TTC549 (cell line): ENCODE measurements around the gene NTM.

Source experiments
- FAIRE-seq: peaks from 2 replicates; lab custom pipeline; 2012; peaks lifted over from hg19 to GRCh38; lab: Jason Lieb, UNC

Gene NTM

GRCh38 chr11:131645237-131645636 lies 274.8 kb downstream of the NTM start:
- no peak for FAIRE-seq

- no peak for FAIRE-seq
Observed at GRCh38 chr11:131649856-131650255, 279.4 kb downstream of the NTM start.

- FAIRE-seq: no peak
Observed at GRCh38 chr11:131652231-131652630, 281.8 kb downstream of the NTM start.

- no peak for FAIRE-seq
Observed at GRCh38 chr11:131653260-131653659, 282.8 kb downstream of the NTM start.

- no peak for FAIRE-seq
Observed at GRCh38 chr11:131654849-131655248, 284.4 kb downstream of the NTM start.

- no peak for FAIRE-seq
Observed at GRCh38 chr11:131656179-131656838, 285.9 kb downstream of the NTM start.

GRCh38 chr11:131656839-131657211 lies 286.4 kb downstream of the NTM start:
- no peak for FAIRE-seq

GRCh38 chr11:131658414-131658813 lies 288.0 kb downstream of the NTM start:
- no peak for FAIRE-seq

GRCh38 chr11:131658952-131659351 lies 288.5 kb downstream of the NTM start:
- no peak for FAIRE-seq

- FAIRE-seq: no peak
Observed at GRCh38 chr11:131659931-131660330, 289.5 kb downstream of the NTM start.

- no peak for FAIRE-seq
Observed at GRCh38 chr11:131661132-131661531, 290.7 kb downstream of the NTM start.

GRCh38 chr11:131662317-131662972 lies 292.0 kb downstream of the NTM start:
- no peak for FAIRE-seq

- no peak for FAIRE-seq
Observed at GRCh38 chr11:131662993-131663392, 292.6 kb downstream of the NTM start.

GRCh38 chr11:131663405-131664200 lies 293.2 kb downstream of the NTM start:
- FAIRE-seq: no peak

- no peak for FAIRE-seq
Observed at GRCh38 chr11:131664293-131664692, 293.9 kb downstream of the NTM start.

GRCh38 chr11:131664816-131665215 lies 294.4 kb downstream of the NTM start:
- no peak for FAIRE-seq

GRCh38 chr11:131665344-131665968 lies 295.0 kb downstream of the NTM start:
- FAIRE-seq: no peak

- FAIRE-seq: no peak
Observed at GRCh38 chr11:131666006-131666405, 295.6 kb downstream of the NTM start.

- no peak for FAIRE-seq
Observed at GRCh38 chr11:131666617-131667016, 296.2 kb downstream of the NTM start.

GRCh38 chr11:131667566-131667965 lies 297.2 kb downstream of the NTM start:
- FAIRE-seq: no peak

GRCh38 chr11:131668500-131669400 lies 298.3 kb downstream of the NTM start:
- FAIRE-seq: no peak

- no peak for FAIRE-seq
Observed at GRCh38 chr11:131669401-131669780, 299.0 kb downstream of the NTM start.
